Hematopoietic multipotent progenitor cell (in vitro differentiated cells): ENCODE measurements around the gene LIPC. TPM values are rescaled to one million over a fixed set of nuclear protein-coding genes. Genes with fewer than 3 reads are reported as not detected.

Source experiments
- DNase-seq, 3 donors: peaks; one replicate each; pipeline ENCODE4 v3.0.0-alpha.2; 2011 to 2015; ENCODE audit warnings: low read depth in 2 of 3, low spot score in 2 of 3
- total RNA-seq: library from RNA; depleted of rRNA; stranded (reverse); fragments of >200 nt; gene quantifications from one replicate; pipeline ENCODE4 v1.2.3, GENCODE V29; 2012

Gene LIPC
- total RNA-seq, 1 donor = 0.27 TPM

DNA sequence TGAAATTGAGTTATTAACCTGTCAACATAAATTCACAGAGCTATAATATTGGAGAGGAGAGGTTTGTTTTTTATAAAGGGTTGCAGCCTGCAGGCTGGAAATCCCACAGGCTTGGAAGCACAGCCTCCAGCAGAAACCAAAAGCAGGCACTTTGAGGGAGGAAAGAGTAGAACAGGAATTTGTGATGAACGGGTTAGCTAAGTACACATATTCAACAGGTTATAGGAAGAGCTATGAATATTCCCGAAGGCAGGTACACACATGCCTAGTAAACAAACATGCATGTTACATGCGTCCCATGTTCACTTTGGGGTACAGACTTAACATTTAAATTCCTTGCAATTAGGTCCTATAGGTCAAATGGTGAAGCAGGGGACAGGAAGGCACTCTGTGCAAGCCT, 25.9 kb upstream of the LIPC start:
- DNase-seq = no peak

DNA sequence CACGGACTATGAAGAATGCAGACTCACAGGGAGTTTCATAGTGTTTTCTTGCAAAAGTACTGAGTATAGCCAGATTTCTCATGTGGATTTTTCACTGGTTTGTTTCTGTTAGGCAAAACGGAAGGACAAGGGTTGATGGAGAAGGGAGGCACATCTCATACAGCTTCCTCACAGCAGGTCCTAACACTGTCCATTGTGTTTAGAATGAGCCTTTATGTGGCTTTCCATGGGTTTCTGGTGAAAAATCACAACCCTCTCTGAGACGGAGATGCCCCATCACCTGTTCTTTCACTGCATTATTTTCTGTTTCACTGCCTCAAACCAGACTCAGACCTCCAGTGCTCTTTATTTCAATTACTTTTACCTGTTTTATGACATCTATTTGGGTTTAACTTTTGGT, 25.0 kb upstream of the LIPC start:
- DNase-seq = no peak

DNA sequence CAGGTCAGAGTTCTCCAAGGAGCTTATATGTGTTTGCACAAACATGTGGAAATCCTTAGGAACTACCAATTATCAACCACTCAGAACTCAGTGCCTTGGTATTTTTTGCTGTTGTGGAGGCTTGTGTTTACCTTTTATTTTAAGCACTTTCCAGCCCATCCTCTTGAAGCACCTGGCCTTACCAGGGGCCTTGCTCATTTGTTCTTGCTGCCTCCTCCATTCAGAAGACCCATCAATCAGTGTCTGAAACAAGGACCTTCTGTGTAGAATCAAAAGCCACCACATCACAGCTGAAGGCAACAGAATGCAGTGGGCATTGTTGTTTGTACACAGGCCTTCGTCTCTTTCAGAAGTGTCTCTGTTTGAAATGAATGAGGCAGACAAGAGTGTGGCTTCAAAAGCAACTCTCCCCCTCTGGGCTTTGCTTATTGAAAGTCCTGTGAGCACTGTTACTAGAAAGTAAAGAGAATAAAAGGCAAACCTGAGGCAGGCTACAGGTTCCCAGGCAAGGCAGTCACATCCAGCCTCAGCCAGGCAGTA, 24.5 kb upstream of the LIPC start:
- DNase-seq = no peak

DNA sequence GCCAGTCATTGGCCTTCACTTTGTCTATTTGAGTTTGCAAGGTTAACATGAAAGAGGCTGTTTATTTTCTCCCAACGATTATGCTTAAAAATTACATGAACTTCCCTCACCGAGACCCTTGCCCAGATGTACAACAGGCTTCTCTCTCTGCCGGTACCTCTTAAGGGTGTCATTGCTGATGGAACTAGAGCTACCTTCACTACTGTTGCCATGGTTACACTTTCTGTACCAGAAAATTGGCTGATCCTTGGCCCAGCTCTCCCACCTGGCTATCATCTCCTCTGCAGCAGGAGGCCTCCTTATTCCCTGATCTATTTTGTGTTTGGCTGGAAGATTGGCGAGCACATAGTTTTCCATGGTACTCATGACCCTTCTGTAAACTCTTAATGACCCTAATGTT, 24.0 kb upstream of the LIPC start:
- no peak for DNase-seq

DNA sequence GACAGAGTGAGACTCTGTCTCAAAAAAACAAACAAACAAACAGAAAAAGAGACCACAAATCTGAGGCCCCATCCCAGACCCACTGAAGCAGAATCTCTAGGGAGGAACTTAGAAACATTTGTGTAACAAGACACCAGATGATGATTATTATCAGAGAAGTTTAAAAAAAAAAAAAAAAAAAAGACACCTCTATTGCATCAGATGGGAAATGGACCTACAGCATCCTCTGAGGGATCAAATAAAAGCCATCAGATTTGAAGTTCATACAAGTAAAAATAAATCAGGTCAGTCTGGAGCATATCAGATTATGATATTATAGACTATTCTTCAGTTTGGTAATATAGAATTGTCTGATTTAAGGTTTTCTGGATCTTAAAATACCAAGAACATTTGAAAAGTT, 21.9 kb upstream of the LIPC start:
- DNase-seq = no peak

DNA sequence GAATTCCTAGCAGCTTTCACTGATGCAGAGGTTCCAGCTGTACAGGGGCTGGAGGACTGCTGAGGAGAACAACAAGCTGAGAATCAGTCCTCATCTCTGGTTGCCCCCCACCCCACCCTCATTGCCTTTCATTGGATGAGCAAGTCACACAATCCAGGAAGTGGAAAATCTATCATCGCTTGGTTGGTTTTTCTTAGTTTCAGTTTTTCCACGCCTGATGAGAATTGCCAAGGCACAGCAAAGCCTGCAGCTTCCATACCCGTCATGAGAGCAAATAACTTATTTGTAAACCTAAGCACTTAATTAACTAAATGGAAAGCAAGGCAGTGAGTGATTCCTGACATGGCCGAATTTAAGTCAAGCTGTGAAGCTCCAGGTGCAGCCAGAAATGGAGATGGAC, 21.4 kb upstream of the LIPC start:
- peak in 2 of 3 donors; percentile 26 to 64 for DNase-seq

DNA sequence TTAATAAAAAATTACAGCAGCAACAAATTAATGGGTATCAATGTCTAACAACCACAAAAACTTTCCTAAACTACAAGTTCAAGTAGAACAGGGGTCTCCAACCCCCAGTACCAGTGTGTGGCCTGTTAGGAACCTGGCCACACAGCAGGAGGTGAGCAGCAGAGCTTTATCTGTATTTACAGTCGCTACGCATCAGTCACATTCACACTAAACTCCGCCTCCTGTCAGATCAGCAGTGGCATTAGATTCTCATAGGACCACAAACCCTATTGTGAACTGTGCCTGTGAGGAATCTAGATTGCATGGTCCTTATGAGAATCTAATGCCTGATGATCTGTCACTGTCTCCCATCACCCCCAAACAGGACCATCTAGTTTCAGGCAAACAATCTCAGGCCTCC, 18.5 kb upstream of the LIPC start:
- DNase-seq = no peak

DNA sequence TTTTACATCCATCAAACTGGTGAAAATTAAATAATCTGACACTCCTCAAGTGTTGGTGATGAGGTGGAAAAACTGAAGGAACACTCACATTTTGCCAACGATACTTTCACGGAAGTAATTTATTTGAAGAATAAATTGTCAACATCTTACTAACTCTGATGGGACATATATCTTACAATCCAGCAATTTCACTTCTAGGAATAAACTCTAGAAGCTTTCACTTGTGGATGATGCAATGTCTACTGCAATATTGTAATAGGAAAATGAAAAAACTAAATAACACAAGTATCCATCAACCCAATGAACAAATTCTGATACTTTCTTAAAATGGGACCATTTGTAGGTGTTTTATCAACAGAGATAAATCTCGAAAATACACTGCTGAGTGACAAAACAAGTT, 16.2 kb upstream of the LIPC start:
- DNase-seq = no peak

DNA sequence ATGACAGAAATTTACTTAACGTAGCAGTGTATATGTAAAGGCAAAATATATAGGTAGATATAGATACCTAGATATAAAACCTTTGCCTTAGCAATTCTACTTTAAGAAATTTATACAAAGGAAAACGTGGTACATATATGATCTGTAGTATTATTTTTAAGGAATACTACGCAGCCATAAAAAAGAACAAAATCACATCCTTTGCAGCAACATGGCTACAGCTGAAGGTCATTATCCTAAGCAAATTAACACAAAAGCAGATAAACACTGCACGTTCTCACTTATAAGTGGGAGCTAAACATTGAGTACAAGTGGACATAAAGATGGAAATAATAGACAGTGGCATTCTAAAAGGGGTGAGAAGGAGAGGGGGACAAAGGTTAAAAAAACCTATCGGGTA, 14.8 kb upstream of the LIPC start:
- no peak for DNase-seq

DNA sequence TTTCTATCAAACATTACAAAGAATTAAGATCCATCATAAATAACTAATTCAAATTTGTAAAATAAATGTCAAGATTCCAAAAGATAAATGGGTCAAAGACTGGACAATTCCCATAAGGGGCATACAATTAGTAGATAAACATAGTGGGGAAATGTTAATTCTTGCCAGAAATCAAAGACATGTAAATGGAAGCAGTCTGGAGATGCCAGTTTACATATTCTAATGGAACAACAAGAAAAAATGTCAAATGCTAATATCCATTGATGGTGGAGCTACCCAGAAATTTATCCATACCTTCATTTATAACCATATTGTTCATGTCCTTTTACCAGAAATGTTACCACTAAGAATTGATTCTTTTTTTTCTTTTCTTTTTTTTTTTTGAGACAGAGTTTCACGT, 13.7 kb upstream of the LIPC start:
- DNase-seq = no peak

DNA sequence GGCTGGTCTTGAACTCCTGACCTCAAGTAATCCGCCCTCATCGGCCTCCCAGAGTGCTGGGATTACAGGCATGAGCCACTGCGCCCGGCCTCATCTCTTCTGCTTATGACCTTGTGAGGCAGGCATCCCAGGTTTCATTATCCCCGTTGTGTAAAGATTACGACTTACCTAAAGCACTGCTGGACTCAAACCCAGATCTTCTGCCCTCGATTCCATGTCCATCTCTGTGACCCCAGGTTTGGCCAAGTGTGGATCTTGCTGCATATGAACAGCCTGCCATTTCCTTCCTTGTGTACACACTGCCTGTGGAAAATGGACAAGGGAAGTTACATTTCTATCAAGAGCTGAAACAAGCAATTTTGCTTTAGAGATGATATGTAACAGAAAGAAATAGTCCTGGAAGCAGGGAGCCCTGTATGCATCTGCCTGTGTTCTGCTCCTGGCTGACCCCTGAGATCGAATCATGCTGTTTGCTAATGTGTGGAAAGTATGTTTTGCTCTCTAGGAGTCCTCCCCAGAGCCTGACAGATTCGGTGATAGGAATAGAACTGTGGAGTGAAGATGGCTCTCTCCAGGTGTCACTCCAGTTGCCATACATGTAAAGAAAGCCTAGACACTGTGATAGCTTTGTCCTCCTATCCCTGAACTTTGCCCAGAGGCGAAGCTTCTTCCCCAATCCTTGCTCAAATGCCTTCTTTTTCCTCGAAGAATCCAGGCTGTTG, 11.8 kb upstream of the LIPC start:
- DNase-seq = no peak

DNA sequence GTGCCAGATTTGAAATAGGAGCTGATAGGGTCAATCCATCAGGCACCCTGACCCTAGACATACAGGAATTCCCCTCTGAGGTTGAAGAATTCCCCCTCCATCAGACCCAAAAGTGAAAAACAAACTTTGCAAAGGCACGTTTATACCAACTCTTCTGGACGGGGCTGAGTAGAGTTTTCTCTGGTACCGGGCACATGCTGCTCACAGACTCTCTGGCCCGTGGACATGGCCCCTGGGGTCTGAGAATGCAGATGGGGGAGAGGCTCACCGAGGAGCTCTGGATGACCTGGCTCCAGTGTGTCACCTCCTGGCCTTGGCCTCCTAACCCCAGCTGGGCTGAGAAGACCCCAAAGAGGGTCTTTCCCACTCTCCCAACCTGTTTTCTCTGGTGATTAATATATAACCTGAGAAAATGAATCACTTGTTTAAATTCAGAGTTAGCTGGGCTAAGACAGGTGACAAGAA, 11.2 kb upstream of the LIPC start:
- DNase-seq = no peak

DNA sequence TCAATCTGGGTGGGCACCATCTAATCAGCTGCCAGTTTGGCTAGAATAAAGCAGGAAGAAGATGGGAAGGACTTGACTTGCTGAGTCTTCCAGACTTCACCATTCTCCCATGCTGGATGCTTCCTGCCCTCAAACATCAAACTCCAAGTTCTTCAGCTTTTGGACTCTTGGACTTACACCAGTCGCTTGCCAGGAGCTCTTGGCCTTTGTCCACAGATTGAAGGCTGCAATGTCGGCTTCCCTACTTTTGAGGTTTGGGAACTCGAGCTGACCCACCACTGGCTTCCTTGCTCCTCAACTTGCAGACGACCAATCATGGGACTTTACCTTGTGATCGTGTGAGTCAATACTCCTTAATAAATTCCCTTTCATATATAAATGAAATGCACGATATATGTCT, 8.6 kb upstream of the LIPC start:
- DNase-seq = no peak

DNA sequence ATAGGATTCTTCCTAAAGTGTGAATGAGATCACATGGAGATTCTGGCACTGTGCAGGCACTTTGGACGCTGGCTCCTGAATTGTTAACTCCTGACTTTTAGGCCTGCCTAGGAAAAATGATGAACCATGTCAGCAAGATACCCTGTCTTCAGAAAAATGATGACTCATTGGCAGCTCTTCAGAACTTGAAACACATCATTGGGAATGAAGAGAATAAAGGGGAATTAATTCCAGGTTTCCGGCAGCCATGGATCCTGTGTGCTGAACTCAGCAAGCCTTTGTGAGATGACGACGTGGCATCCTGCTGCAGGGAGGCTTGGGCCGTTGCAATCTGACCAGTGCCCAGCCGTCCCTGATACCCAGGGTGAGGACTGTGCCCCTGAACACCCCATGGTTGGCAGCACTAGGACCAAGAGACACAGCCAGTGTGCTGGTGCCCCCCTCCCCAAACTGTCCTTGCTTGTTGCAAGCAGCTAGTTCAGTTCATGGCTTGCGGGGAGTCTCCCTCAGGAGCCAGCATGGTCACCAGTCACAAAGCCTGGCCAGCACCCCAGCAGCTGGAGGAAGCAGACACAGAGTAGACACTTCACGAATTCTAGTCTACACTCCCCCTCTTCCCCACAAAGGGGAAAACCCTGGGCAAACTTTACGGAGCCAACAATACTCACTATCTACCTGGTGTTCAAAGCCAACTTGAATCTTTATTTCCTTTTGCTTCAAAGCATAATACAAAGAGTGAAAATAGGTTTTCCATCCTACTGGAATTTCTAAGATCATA, 7.8 kb upstream of the LIPC start:
- no peak for DNase-seq

DNA sequence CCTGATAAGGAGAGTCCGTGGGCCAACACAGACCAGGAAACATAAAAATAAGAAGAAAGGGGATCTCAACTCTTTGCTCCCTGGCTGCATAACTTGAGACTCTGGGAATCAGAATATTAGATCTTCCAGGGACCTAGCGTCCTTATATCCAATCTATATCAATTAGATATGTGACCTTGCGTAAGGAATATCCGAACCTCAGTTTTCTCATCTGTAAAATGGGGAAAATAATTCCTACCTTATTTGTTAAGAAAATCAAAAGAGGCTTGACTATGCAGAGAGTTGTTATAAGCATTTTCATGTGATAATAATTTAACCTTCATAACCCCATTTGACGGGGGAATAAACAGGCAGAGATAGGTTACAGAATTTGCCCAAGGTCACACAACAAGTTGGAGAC, 7.1 kb upstream of the LIPC start:
- DNase-seq = no peak

DNA sequence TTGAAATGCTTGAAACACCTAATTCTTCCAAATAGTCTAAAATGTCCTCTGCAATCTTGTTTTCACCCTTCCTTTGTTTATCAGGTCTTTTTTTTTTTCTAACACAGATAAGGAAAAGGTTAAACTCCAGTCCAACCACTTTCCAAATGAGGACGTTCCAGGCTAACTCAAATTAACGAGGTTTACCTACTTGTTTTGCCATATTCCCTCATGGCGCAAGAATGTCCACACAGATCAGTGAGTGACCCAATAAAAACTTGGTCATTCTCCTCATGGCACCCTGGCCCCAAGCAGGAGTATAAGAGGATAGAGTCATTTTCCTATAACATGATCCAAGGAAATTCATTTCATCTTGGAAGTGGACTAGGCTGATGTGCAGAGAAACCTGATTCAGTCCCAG, 6.6 kb upstream of the LIPC start:
- no peak for DNase-seq

DNA sequence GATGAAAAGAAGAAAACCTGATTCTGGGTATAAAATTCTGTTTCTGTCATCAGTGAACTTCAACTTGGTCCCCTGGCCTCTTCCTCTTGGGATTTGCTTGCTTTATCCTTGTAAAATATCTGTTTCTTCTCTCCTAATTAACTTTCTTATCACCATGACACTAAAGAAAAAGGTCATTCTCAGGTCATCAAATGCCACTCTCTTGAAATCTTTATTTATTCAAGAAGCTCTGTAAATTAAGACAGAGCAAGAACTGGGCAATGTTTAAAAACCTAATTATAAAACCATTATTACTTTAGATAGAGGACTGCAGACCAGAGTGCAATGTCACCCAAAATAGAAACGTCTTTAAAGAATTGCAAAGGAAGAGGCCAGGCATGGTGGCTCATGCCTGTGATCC, 6.0 kb upstream of the LIPC start:
- DNase-seq = no peak

DNA sequence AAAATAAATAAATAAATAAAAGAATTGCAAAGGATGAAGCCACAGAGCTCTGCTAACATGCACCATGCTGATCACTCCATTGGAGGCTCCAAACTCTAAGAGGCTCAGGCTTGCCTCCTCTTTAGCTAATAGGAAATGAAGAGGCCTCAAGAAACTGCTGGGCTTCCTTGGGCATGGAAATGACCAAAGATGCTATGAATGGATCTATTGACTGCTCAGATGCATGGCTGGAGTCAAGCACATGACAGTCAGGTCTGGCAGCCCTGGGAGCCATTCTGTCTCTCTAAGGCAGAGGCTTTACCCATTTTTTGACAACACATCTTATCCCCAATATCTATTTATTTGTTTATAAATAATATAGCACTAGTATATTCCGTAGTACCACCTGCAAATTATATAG, 5.3 kb upstream of the LIPC start:
- no peak for DNase-seq

DNA sequence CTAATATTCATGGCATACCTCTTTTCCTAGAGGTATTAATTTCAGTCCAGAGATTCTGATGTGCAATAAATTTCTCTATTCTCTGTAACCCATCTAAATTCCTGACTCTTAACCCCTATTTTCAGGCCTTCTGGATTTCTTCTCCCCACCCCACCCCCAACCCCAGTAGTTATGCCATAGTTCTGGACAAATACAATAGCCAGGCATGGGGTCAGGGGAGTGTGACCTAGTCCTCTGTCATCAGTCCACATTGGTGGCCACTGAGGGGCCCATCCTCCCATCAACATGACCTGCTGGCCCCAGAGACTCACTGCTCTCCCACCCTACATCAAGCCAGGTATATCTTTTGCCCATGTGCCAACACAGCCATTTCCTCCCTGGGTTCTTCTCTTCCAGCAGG, 3.8 kb upstream of the LIPC start:
- DNase-seq = no peak

DNA sequence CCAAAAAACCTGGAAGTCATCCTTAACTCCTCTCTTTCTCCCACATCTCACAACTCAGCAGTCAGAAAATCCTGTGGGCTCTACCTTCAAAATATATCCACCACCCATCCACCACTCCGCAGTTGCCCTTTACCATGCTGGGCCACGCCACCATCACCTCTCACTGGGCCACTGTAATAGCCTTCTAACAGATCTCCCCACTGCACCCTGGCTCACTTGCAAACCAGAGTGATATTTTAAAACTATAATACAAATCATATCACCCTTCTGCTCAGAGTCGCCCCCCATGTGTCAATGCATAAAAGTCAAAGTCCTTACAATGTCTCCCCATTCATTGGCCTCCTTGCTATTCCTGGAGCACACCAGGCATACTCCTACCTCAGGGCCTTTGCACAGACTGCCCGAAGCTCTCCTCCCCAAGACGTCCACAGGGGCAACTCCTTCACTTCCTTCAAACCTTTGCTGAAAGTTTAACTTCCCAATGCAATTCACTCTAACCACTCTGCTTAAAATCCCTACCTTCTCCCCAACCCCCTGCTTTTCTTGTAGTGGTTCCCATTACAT, 1.5 kb upstream of the LIPC start:
- DNase-seq = no peak

DNA sequence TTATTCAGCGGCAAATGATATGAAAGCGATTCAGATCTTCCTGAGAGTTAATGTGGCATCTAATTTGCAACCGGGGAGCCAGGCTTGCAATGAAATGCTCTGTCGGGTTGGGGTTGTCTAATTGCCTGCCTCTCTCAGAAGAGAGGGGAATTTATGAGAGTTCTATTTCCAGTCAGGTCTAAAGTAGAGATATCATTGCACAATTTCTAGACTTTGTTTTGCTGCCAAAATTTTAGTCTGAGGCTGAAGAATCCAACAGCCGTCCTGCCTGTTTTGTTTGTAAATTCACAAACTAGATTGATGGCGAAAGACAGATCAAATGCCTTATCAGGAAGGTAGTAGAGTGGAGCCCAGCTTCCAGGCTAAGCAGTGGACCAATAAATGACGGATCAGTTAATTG, 610 bp downstream of the LIPC start:
- no peak for DNase-seq
